Endothelial cell of umbilical vein (primary cell): Measurements from ENCODE around the gene ZNF669. TPM values are rescaled to one million over a fixed set of nuclear protein-coding genes. Genes with fewer than 3 reads are reported as not detected.

Source experiments
- BruUV-seq: library from RNA; stranded (reverse); fragments of 400-500 nt; replicated peaks from 2 replicates; lab custom pipeline; 2021; lab: Mats Ljungman, UMichigan
- CTCF ChIA-PET: fragments of 300-600, 350-600 bp; sonication (Branson Sonifier 250); formaldehyde crosslinking; loops from one replicate; lab custom pipeline; 2021; ENCODE audit warnings: antibody characterized with exemption, inconsistent platforms; lab: Charles Lee
- POLR2A ChIA-PET: fragments of 300-600, 350-600 bp; sonication (Branson Sonifier 250); formaldehyde crosslinking; loops from one replicate; lab custom pipeline; 2021; ENCODE audit warnings: antibody characterized with exemption, inconsistent platforms; lab: Charles Lee
- DNase-seq: peaks from one replicate; pipeline ENCODE4 v3.0.0-alpha.2; 2011; ENCODE audit warnings: low read depth, low spot score
- FAIRE-seq: peaks from 2 replicates; lab custom pipeline; 2011; peaks lifted over from hg19 to GRCh38; lab: Jason Lieb, UNC
- H2AFZ ChIP-seq: 2 replicates; pipeline ENCODE4 v1.6.0; 2012; ENCODE audit warnings: low read depth, low read length, control low read depth, inconsistent platforms
- H3K27ac ChIP-seq: 2 replicates; pipeline ENCODE4 v1.5.1; 2011; ENCODE audit warnings: low read depth, mild to moderate bottlenecking, control low read depth, low read length, moderate library complexity; ENCODE audit not compliant: insufficient read depth
- H3K27me3 ChIP-seq, 2 experiments: 2 replicates each; pipeline versions ENCODE4 v1.6.0 to v1.6.1; 2011; ENCODE audit warnings: low read length in 2 of 2, mixed read lengths in 1 of 2; ENCODE audit not compliant: control insufficient read depth in 2 of 2, insufficient read depth in 2 of 2
- H3K36me3 ChIP-seq, 2 experiments: 2 replicates in 1 of 2; 3 replicates in 1 of 2; pipeline ENCODE4 v1.5.1; 2011; ENCODE audit warnings: low read length in 2 of 2, mild to moderate bottlenecking in 1 of 2, moderate library complexity in 1 of 2; ENCODE audit not compliant: control insufficient read depth in 2 of 2, insufficient read depth in 2 of 2; ENCODE audit errors: extremely low read depth in 1 of 2
- H3K4me1 ChIP-seq: 3 replicates; pipeline ENCODE4 v1.5.1; 2011; ENCODE audit warnings: mild to moderate bottlenecking, low read length; ENCODE audit not compliant: control insufficient read depth, insufficient read depth; ENCODE audit errors: extremely low read depth
- H3K4me2 ChIP-seq: 2 replicates; pipeline ENCODE4 v1.6.1; 2011; ENCODE audit warnings: low read length, control low read depth, mixed read lengths; ENCODE audit not compliant: insufficient read depth
- H3K4me3 ChIP-seq, 3 experiments: fragments of 200-600 bp in 1 of 3; sonication (generic), shearing (Covaris generic) in 1 of 3; replicated peaks in 1 of 3; 2 replicates each; pipeline ENCODE4 v1.5.1; 2011 to 2016; ENCODE audit warnings: control low read depth in 3 of 3, low read length in 3 of 3, mild to moderate bottlenecking in 2 of 3, inconsistent platforms in 1 of 3, low read depth in 1 of 3, moderate library complexity in 1 of 3; ENCODE audit not compliant: insufficient read depth in 1 of 3
- H3K79me2 ChIP-seq: 2 replicates; pipeline ENCODE4 v1.6.0; 2012; ENCODE audit warnings: low read length, inconsistent platforms; ENCODE audit not compliant: control insufficient read depth, insufficient read depth
- H3K9ac ChIP-seq: replicated peaks from 2 replicates; pipeline ENCODE3; 2011; ENCODE audit warnings: low read length, control low read depth; ENCODE audit not compliant: insufficient read depth; ENCODE audit errors: extremely low read depth
- H3K9me1 ChIP-seq: replicated peaks from 3 replicates; pipeline ENCODE4 v1.6.0; 2011; ENCODE audit warnings: mild to moderate bottlenecking, low read length; ENCODE audit not compliant: control insufficient read depth, insufficient read depth; ENCODE audit errors: extremely low read depth
- H3K9me3 ChIP-seq: replicated peaks from 2 replicates; pipeline ENCODE4 v1.5.1; 2012; ENCODE audit warnings: low read length, inconsistent platforms; ENCODE audit not compliant: control insufficient read depth, insufficient read depth
- H4K20me1 ChIP-seq: replicated peaks from 2 replicates; pipeline ENCODE3; 2011; ENCODE audit warnings: mild to moderate bottlenecking, low read length; ENCODE audit not compliant: control insufficient read depth, insufficient read depth; ENCODE audit errors: extremely low read depth
- CTCF ChIP-seq, 2 donors: IDR thresholded peaks; 1 replicate in 1 of 2; 2 replicates in 1 of 2; pipeline ENCODE4 v1.5.1; 2011; ENCODE audit warnings: low read length in 2 of 2, mild to moderate bottlenecking in 2 of 2, moderate library complexity in 2 of 2, control low read depth in 1 of 2, inconsistent platforms in 1 of 2, low read depth in 1 of 2; ENCODE audit not compliant: insufficient read depth in 1 of 2; ENCODE audit errors: extremely low read depth in 1 of 2
- EZH2 ChIP-seq: IDR thresholded peaks from 2 replicates; pipeline ENCODE4 v1.6.1; 2012; ENCODE audit warnings: borderline replicate concordance, low read depth, mild to moderate bottlenecking, moderate library complexity, low read length, inconsistent platforms; ENCODE audit not compliant: severe bottlenecking
- FOS ChIP-seq: IDR thresholded peaks from 2 replicates; pipeline ENCODE4 v1.6.1; 2011; ENCODE audit warnings: mild to moderate bottlenecking, low read length, moderate library complexity, borderline replicate concordance; ENCODE audit not compliant: insufficient read depth
- GATA2 ChIP-seq: IDR thresholded peaks from 2 replicates; pipeline ENCODE4 v1.7.0; 2011; ENCODE audit warnings: low read depth, mild to moderate bottlenecking, moderate library complexity, mixed read lengths, low read length; ENCODE audit not compliant: insufficient read length, insufficient read depth
- JUN ChIP-seq: IDR thresholded peaks from 2 replicates; pipeline ENCODE4 v1.6.1; 2011; ENCODE audit warnings: borderline replicate concordance, low read depth; ENCODE audit not compliant: insufficient read length, insufficient read depth
- MAX ChIP-seq: IDR thresholded peaks from 2 replicates; pipeline ENCODE4 v1.6.1; 2011; ENCODE audit not compliant: insufficient read depth, insufficient read length
- MYC ChIP-seq: IDR thresholded peaks from one replicate; pipeline ENCODE4 v1.6.1; 2011; ENCODE audit warnings: mild to moderate bottlenecking, low read depth, low read length
- POLR2A ChIP-seq: IDR thresholded peaks from 2 replicates; pipeline ENCODE4 v1.6.1; 2012; ENCODE audit warnings: low read depth, mild to moderate bottlenecking, control low read depth, low read length
- POLR2AphosphoS5 ChIP-seq: IDR thresholded peaks from 2 replicates; pipeline ENCODE4 v1.6.1; 2012; ENCODE audit warnings: low read depth, mild to moderate bottlenecking, control low read depth, low read length, moderate library complexity; ENCODE audit not compliant: insufficient read depth
- dilution Hi-C: fragments of 300-500 bp; cut with MboI; formaldehyde crosslinking; loops from one replicate; pipeline ENCODE4 v1.15.0; 2019; ENCODE audit warnings: low sequenced_read_pairs; ENCODE audit not compliant: extremely low pct_ligation_motif_present
- intact Hi-C: fragments of 100-400 bp; cut with micrococcal nuclease; formaldehyde crosslinking; loops from one replicate; pipeline ENCODE4 v1.10.0; 2022
- polyA plus RNA-seq, 4 experiments: library from polyadenylated mRNA; depleted of rRNA in 3 of 4; stranded (reverse) in 3 of 4; unstranded in 1 of 4; fragments of >200 nt; gene quantifications; 2 replicates each; pipeline versions ENCODE4 v1.2.1 to v1.2.3, GENCODE V29; 2011 to 2012; ENCODE audit warnings: missing spikeins in 1 of 4
- total RNA-seq: library from RNA; stranded (reverse); gene quantifications from 2 replicates; pipeline ENCODE4 v1.2.3, GENCODE V29; 2021

The ZNF669 gene
- total and polyA plus RNA-seq, 2 donors (not counting 3 experiments of a cell fraction or from before 2014, with no cell fraction given) = 2.4 to 7.8 TPM

GRCh38 chr1:247085310-247085709, 18.8 kb downstream of the ZNF669 start:
- Histone ChIP-seq H3K4me2 (no peak overlapping the region), H3K4me1 (no peaks in the 10 kb centered on the region), H3K79me2 (no peaks in the 10 kb centered on the region), H3K9ac (no peak overlapping the region), H3K4me3 (no peak overlapping the region), H3K9me1 (no peaks in the 10 kb centered on the region), H4K20me1 (no peaks in the 10 kb centered on the region), H2AFZ (no peak overlapping the region), H3K36me3 (no peaks in the 10 kb centered on the region), H3K27ac (no peak overlapping the region), H3K27me3 (no peaks in the 10 kb centered on the region), H3K9me3 (no peaks in the 10 kb centered on the region)
- FAIRE-seq = no peak
- TF ChIP-seq MYC (no peak), MAX (no peak), EZH2 (no peak), JUN (no peak), GATA2 (no peak), FOS (no peak), POLR2A (no peak), CTCF (IDR thresholded peaks at IDR 0.05; ENCODE audit: extremely low read depth in 1 of 2, insufficient read depth in 1 of 2, low read depth in 1 of 2, low read length in 2 of 2) (no peak), POLR2AphosphoS5 (no peak)
- ChIA-PET CTCF (no interaction called here), POLR2A (no interaction called here)
- DNase-seq = no peak
- dilution Hi-C loops (no loop called here), intact Hi-C loops (no loop called here)
- BruUV-seq = no TSS peak
